Brain microvascular endothelial cell (primary cell): ENCODE data around the gene GOLGA3.
A peak's percentile ranks its signal among the peaks of the same experiment; 100 is the strongest.
"Not testable (repeated sequence)": the region's sequence is repeated elsewhere in the genome, so short reads cannot be mapped to it uniquely, and the experiment has no call there.

ENCODE experiments used
- DNase-seq: peaks from one replicate; pipeline ENCODE4 v3.0.0-alpha.2; 2020
- H3K27ac ChIP-seq: fragments of 250-450 bp; sonication (Bioruptor Pico); 2 replicates; pipeline ENCODE4 v1.5.1; 2020; ENCODE audit warnings: mild to moderate bottlenecking, moderate library complexity
- H3K27me3 ChIP-seq: fragments of 250-450 bp; sonication (Bioruptor Pico); replicated peaks from 2 replicates; pipeline ENCODE4 v1.5.1; 2020; ENCODE audit warnings: mild to moderate bottlenecking
- H3K36me3 ChIP-seq: fragments of 250-450 bp; sonication (Bioruptor Pico); replicated peaks from 2 replicates; pipeline ENCODE4 v1.5.1; 2020; ENCODE audit warnings: mild to moderate bottlenecking
- H3K4me3 ChIP-seq: 2 replicates; pipeline ENCODE4 v1.5.1; 2011; ENCODE audit warnings: low read depth, mild to moderate bottlenecking, control low read depth, low read length, moderate library complexity
- CTCF ChIP-seq: IDR thresholded peaks from 2 replicates; pipeline ENCODE4 v1.5.1; 2011; ENCODE audit warnings: low read depth, mild to moderate bottlenecking, moderate library complexity, low read length, control low read depth, inconsistent platforms; ENCODE audit errors: missing control alignments
- in situ Hi-C: cut with HindIII; loops from 2 replicates; pipeline ENCODE4 v1.10.0; 2017; ENCODE audit warnings: low sequenced_read_pairs, low pct_ligation_motif_present

Gene GOLGA3

GRCh38 chr12:132869551-132869950 is 40.9 kb upstream of the GOLGA3 start:
- in situ Hi-C loops, result no loop called here
- H3K27ac ChIP-seq, result no peak overlapping the region
- no peaks in the 10 kb centered on the region for H3K27me3 ChIP-seq
- DNase-seq, result no peak
- H3K36me3 ChIP-seq, result peaks cover 68% of the 10 kb centered on the region
- no peak overlapping the region for H3K4me3 ChIP-seq
- TF ChIP-seq CTCF, result no peak

- Histone ChIP-seq H3K27ac (peak overlapping the region; percentile 8), H3K27me3 (no peaks in the 10 kb centered on the region), H3K4me3 (no peak overlapping the region), H3K36me3 (peaks cover 65% of the 10 kb centered on the region)
- in situ Hi-C loops, result no loop called here
- no peak for TF ChIP-seq CTCF
- peak; percentile 66 for DNase-seq
These were observed 37.7 kb upstream of the GOLGA3 start for GRCh38 chr12:132866251-132866828.

GRCh38 chr12:132861558-132861957 is 32.9 kb upstream of the GOLGA3 start:
- in situ Hi-C loops, result no loop called here
- Histone ChIP-seq H3K36me3 (peaks cover 66% of the 10 kb centered on the region), H3K27me3 (no peaks in the 10 kb centered on the region), H3K4me3 (no peak overlapping the region), H3K27ac (no peak overlapping the region)
- no peak for DNase-seq
- no peak for TF ChIP-seq CTCF

GRCh38 chr12:132858718-132859266 is 30.1 kb upstream of the GOLGA3 start:
- TF ChIP-seq CTCF, result no peak

GRCh38 chr12:132857019-132857418 is 28.4 kb upstream of the GOLGA3 start:
- H3K27me3 ChIP-seq, in situ Hi-C loops, H3K27ac ChIP-seq, DNase-seq, H3K4me3 ChIP-seq: not testable (repeated sequence)
- H3K36me3 ChIP-seq, result peaks cover 85% of the 10 kb centered on the region

More at GRCh38 chr12:132858718-132859266, 30.1 kb upstream of the GOLGA3 start:
- Histone ChIP-seq H3K27me3 (no peaks in the 10 kb centered on the region), H3K27ac (no peak overlapping the region), H3K4me3 (no peak overlapping the region), H3K36me3 (peaks cover 72% of the 10 kb centered on the region)
- no peak for DNase-seq
- in situ Hi-C loops, result no loop called here

GRCh38 chr12:132856581-132856980 is 27.9 kb upstream of the GOLGA3 start:
- peaks cover 84% of the 10 kb centered on the region for H3K36me3 ChIP-seq
- H3K27me3 ChIP-seq, result no peaks in the 10 kb centered on the region
- no peak for TF ChIP-seq CTCF
- H3K27ac ChIP-seq, result no peak overlapping the region
- no peak for DNase-seq
- no peak overlapping the region for H3K4me3 ChIP-seq
- in situ Hi-C loops, result no loop called here

- H3K4me3 ChIP-seq, H3K27ac ChIP-seq, in situ Hi-C loops, DNase-seq, H3K27me3 ChIP-seq: not testable (repeated sequence)
- H3K36me3 ChIP-seq, result peaks cover 81% of the 10 kb centered on the region
These were observed 26.5 kb upstream of the GOLGA3 start for GRCh38 chr12:132855211-132855610.
